Omental fat pad (tissue), 4 donors: ENCODE data around the gene CYP1B1. TPM values are rescaled to one million over a fixed set of nuclear protein-coding genes. Genes with fewer than 3 reads are reported as not detected.

Experiments used
- ATAC-seq: fragments of 150-250 bp; one replicate; pipeline ENCODE4 v1.9.1; 2016; ENCODE audit warnings: mild to moderate bottlenecking, moderate library complexity; ENCODE audit not compliant: low FRiP score
- DNase-seq: peaks from one replicate; pipeline ENCODE4 v3.0.0-alpha.2; 2019; ENCODE audit warnings: low spot score
- CTCF ChIP-seq, 3 donors: fragments of 450-650 bp; IDR thresholded peaks; one replicate each; pipeline ENCODE4 v1.5.1; 2016 to 2017; ENCODE audit warnings: antibody characterized with exemption in 3 of 3, mild to moderate bottlenecking in 3 of 3, moderate library complexity in 2 of 3
- total RNA-seq, 4 donors: library from RNA; depleted of rRNA; stranded (reverse); fragments of >200 nt; gene quantifications; one replicate each; pipeline ENCODE4 v1.1.0, GENCODE V29; 2016

Gene CYP1B1
- total RNA-seq, 4 donors from 2014 or later: 45.8 to 143 (median 78.4) TPM

DNA sequence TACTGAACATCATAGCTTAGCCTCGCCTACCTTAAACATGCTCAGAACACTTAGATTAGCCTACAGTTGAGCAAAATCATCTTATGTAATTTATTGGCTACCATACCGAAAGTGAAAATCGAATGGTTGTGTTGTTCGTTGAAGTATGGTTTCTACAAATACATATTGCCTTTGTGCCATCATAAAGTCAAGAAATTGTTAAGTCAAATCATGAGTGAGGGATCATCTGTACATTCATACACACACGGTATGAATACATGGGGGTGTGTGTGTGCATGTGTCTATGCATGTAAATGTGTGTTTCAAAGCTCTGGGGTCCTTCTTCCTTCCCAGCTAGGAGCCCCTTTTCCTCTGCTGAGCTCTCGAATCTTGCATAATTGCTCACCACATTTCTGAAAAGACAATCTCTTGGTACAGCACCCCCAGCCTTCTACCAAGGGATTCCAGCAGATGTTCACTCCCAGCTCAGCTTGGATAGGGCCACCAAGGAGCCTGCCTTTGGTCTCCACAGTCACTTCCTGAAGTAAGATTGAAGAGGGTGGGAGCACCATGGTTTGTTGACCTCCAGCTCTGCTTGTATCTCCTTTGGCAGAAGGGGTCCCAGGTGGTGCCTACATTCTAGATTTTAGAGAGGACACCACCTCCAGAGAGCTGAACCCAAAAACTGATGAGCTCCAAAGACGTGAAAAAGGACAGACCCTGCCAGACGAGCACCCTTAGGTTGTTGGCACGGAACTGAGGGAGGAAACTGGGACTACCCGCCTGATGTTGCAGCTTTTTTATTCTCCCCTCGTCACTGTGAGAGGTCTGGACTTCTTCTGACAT, 33.2 kb upstream of the CYP1B1 start:
- DNase-seq (no peak), ATAC-seq (no peak)
- no peak for TF ChIP-seq CTCF (IDR thresholded peaks at IDR 0.05)

- no peak for TF ChIP-seq CTCF (IDR thresholded peaks at IDR 0.05)
- DNase-seq: no peak
- no peak for ATAC-seq
These were observed 31.9 kb upstream of the CYP1B1 start for GRCh38 chr2:38107738-38108410.

- no peak for TF ChIP-seq CTCF (IDR thresholded peaks at IDR 0.05)
- DNase-seq (no peak), ATAC-seq (peak; percentile 41)
These were observed 30.6 kb upstream of the CYP1B1 start for GRCh38 chr2:38106405-38107094.

- no peak for ATAC-seq
- TF ChIP-seq CTCF (IDR thresholded peaks at IDR 0.05): no peak
These were observed 30.0 kb upstream of the CYP1B1 start for GRCh38 chr2:38105922-38106321.

GRCh38 chr2:38104598-38104997, 28.6 kb upstream of the CYP1B1 start:
- no peak for ATAC-seq
- no peak for TF ChIP-seq CTCF (IDR thresholded peaks at IDR 0.05)
- DNase-seq: no peak

More at GRCh38 chr2:38105922-38106321, 30.0 kb upstream of the CYP1B1 start:
- DNase-seq: no peak

DNA sequence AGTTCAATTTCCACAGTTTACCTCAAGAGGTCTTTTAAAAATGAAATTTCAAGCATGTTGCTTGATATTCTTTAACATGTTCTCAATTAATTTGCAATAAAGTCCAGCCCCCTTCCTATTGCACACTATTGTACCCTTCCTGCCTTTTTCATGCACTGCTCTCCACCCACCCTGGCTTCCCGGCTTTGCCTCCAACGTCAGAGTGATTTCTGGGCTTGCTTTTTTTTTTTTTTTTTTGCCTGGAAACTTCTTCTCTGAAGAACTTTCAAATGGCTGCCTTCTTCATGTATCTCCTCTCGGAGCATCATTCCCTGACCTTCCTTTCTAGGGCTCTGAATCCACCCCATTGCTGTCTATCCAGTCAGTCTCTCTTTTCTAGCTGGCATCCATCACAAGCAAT, 24.4 kb upstream of the CYP1B1 start:
- ATAC-seq (no peak), DNase-seq (no peak)
- no peak for TF ChIP-seq CTCF (IDR thresholded peaks at IDR 0.05)
